H9 (cell line): ENCODE data around the gene ZNRF4. TPM values are rescaled to one million over a fixed set of nuclear protein-coding genes. Genes with fewer than 3 reads are reported as not detected.

Experiments
- DNase-seq: peaks from one replicate; pipeline ENCODE4 v3.0.0-alpha.2; 2017
- H2AFZ ChIP-seq: one replicate; pipeline ENCODE4 v1.6.1; 2013; ENCODE audit warnings: mild to moderate bottlenecking, low read length, control low read depth, moderate library complexity
- H2AK5ac ChIP-seq: 2 replicates; pipeline ENCODE4 v1.6.1; 2013; ENCODE audit warnings: low read length, control low read depth, mixed read lengths; ENCODE audit not compliant: insufficient read length
- H2BK120ac ChIP-seq: one replicate; pipeline ENCODE4 v1.6.1; 2013; ENCODE audit warnings: low read depth, mild to moderate bottlenecking, low read length, control low read depth, inconsistent platforms; ENCODE audit not compliant: poor library complexity, severe bottlenecking
- H2BK12ac ChIP-seq: 2 replicates; pipeline ENCODE4 v1.6.1; 2013; ENCODE audit warnings: low read length, control low read depth, mixed read lengths, low read depth; ENCODE audit not compliant: insufficient read length
- H2BK15ac ChIP-seq: 2 replicates; pipeline ENCODE4 v1.6.1; 2013; ENCODE audit warnings: low read depth, low read length, control low read depth
- H2BK20ac ChIP-seq: one replicate; pipeline ENCODE4 v1.6.1; 2013; ENCODE audit warnings: low read depth, mild to moderate bottlenecking, low read length, control low read depth, inconsistent platforms; ENCODE audit not compliant: poor library complexity, severe bottlenecking
- H2BK5ac ChIP-seq: 2 replicates; pipeline ENCODE4 v1.6.1; 2013; ENCODE audit warnings: low read length, control low read depth, mixed read lengths; ENCODE audit not compliant: insufficient read length
- H3K14ac ChIP-seq: 2 replicates; pipeline ENCODE4 v1.6.1; 2013; ENCODE audit warnings: low read length, control low read depth; ENCODE audit not compliant: insufficient read depth
- H3K18ac ChIP-seq: 2 replicates; pipeline ENCODE4 v1.6.1; 2013; ENCODE audit warnings: low read depth, mild to moderate bottlenecking, mixed read lengths, low read length, control low read depth; ENCODE audit not compliant: insufficient read length
- H3K23ac ChIP-seq: 2 replicates; pipeline ENCODE4 v1.6.1; 2013; ENCODE audit warnings: low read length, control low read depth, mixed read lengths, low read depth; ENCODE audit not compliant: insufficient read length
- H3K23me2 ChIP-seq: 2 replicates; pipeline ENCODE4 v1.6.1; 2013; ENCODE audit warnings: low read depth, mild to moderate bottlenecking, mixed read lengths, low read length, control low read depth; ENCODE audit not compliant: insufficient read length, poor library complexity, severe bottlenecking
- H3K27ac ChIP-seq: 2 replicates; pipeline ENCODE4 v1.5.1; 2013; ENCODE audit warnings: low read length, control low read depth, mixed read lengths, low read depth; ENCODE audit not compliant: insufficient read length
- H3K27me3 ChIP-seq: 2 replicates; pipeline ENCODE4 v1.6.1; 2013; ENCODE audit warnings: low read length, control low read depth, inconsistent platforms; ENCODE audit not compliant: insufficient read depth
- H3K4ac ChIP-seq: 2 replicates; pipeline ENCODE4 v1.6.1; 2013; ENCODE audit warnings: low read depth, mild to moderate bottlenecking, control low read depth, inconsistent platforms, low read length, moderate library complexity
- H3K4me1 ChIP-seq: 2 replicates; pipeline ENCODE4 v1.6.1; 2013; ENCODE audit warnings: low read length, control low read depth, inconsistent platforms; ENCODE audit not compliant: insufficient read depth
- H3K4me2 ChIP-seq: 2 replicates; pipeline ENCODE4 v1.6.1; 2013; ENCODE audit warnings: low read length, control low read depth, mixed read lengths; ENCODE audit not compliant: insufficient read length, insufficient read depth
- H3K56ac ChIP-seq: 2 replicates; pipeline ENCODE4 v1.6.1; 2013; ENCODE audit warnings: low read depth, mild to moderate bottlenecking, mixed read lengths, low read length, control low read depth; ENCODE audit not compliant: insufficient read length
- H3K79me1 ChIP-seq: 2 replicates; pipeline ENCODE4 v1.6.1; 2013; ENCODE audit warnings: low read depth, mild to moderate bottlenecking, moderate library complexity, low read length, control low read depth, inconsistent platforms; ENCODE audit not compliant: insufficient read depth, poor library complexity, severe bottlenecking
- H3K79me2 ChIP-seq: 2 replicates; pipeline ENCODE4 v1.6.1; 2013; ENCODE audit warnings: low read length, control low read depth, inconsistent platforms; ENCODE audit not compliant: insufficient read depth
- H3K9ac ChIP-seq: 2 replicates; pipeline ENCODE4 v1.6.1; 2013; ENCODE audit warnings: low read length, control low read depth, mixed read lengths; ENCODE audit not compliant: insufficient read length; ENCODE audit errors: extremely low read depth
- H3K9me3 ChIP-seq: one replicate; pipeline ENCODE4 v1.6.1; 2013; ENCODE audit warnings: low read depth, low read length, inconsistent platforms; ENCODE audit not compliant: control insufficient read depth
- H3T11ph ChIP-seq: one replicate; pipeline ENCODE4 v1.6.1; 2013; ENCODE audit warnings: mild to moderate bottlenecking, low read length, control low read depth, inconsistent platforms
- H4K20me1 ChIP-seq: one replicate; pipeline ENCODE4 v1.6.1; 2013; ENCODE audit not compliant: control insufficient read depth, insufficient read length, insufficient read depth
- H4K5ac ChIP-seq: 2 replicates; pipeline ENCODE4 v1.6.1; 2013; ENCODE audit warnings: low read depth, mild to moderate bottlenecking, mixed read lengths, low read length, control low read depth; ENCODE audit not compliant: insufficient read length
- H4K8ac ChIP-seq: replicated peaks from 2 replicates; pipeline ENCODE4 v1.6.1; 2013; ENCODE audit warnings: low read length, control low read depth, mixed read lengths, low read depth; ENCODE audit not compliant: insufficient read length
- H4K91ac ChIP-seq: 2 replicates; pipeline ENCODE4 v1.6.1; 2013; ENCODE audit warnings: low read depth, mild to moderate bottlenecking, moderate library complexity, mixed read lengths, low read length, control low read depth; ENCODE audit not compliant: insufficient read length
- H3K27ac Mint-ChIP-seq, 3 experiments: 2 replicates in 2 of 3; 3 replicates in 1 of 3; pipeline ENCODE4 v1.8.0; 2020 to 2021; ENCODE audit warnings: mixed read lengths in 3 of 3, mild to moderate bottlenecking in 1 of 3, moderate library complexity in 1 of 3
- H3K27me3 Mint-ChIP-seq: 2 replicates; pipeline ENCODE4 v1.8.0; 2021; ENCODE audit warnings: low read depth, mild to moderate bottlenecking, moderate library complexity, mixed read lengths
- H3K36me3 Mint-ChIP-seq, 3 experiments: 2 replicates in 2 of 3; 3 replicates in 1 of 3; pipeline ENCODE4 v1.8.0; 2020 to 2021; ENCODE audit warnings: low read depth in 3 of 3, mixed read lengths in 3 of 3; ENCODE audit not compliant: insufficient read depth in 1 of 3
- H3K4me1 Mint-ChIP-seq, 2 experiments: 2 replicates each; pipeline ENCODE4 v1.8.0; 2020; ENCODE audit warnings: mixed read lengths in 2 of 2
- H3K4me3 Mint-ChIP-seq, 2 experiments: 2 replicates in 1 of 2; 3 replicates in 1 of 2; pipeline ENCODE4 v1.8.0; 2020 to 2021; ENCODE audit warnings: mild to moderate bottlenecking in 2 of 2, mixed read lengths in 2 of 2, moderate library complexity in 1 of 2
- H3K9me3 Mint-ChIP-seq, 2 experiments: 2 replicates in 1 of 2; 3 replicates in 1 of 2; pipeline ENCODE4 v1.8.0; 2020; ENCODE audit warnings: mild to moderate bottlenecking in 2 of 2, mixed read lengths in 2 of 2, moderate library complexity in 1 of 2
- WGBS: extraction: QIAGEN DNeasy Blood & Tissue Kit; methylation state at CpG from one replicate; pipeline ENCODE4 v1.1.7; 2013; ENCODE audit warnings: missing lambda C conversion rate, low lambda C conversion rate, mixed read lengths; ENCODE audit not compliant: insufficient read length; ENCODE audit errors: extremely low coverage; 5-methylcytosine and 5-hydroxymethylcytosine counted together
- total RNA-seq: library from RNA; stranded (reverse); gene quantifications from 2 replicates; pipeline ENCODE4 v1.2.1, GENCODE V29; 2021
- TF ChIP-seq, protein P1 (sequence below): fragments of 200-600 bp; sonication (generic); conservative IDR thresholded peaks from 3 replicates; pipeline ENCODE4 v1.8.0; 2021; ENCODE audit warnings: antibody characterized with exemption, mild to moderate bottlenecking

ZNRF4 gene
- total RNA-seq, 1 experiment from 2014 or later = not detected

DNA sequence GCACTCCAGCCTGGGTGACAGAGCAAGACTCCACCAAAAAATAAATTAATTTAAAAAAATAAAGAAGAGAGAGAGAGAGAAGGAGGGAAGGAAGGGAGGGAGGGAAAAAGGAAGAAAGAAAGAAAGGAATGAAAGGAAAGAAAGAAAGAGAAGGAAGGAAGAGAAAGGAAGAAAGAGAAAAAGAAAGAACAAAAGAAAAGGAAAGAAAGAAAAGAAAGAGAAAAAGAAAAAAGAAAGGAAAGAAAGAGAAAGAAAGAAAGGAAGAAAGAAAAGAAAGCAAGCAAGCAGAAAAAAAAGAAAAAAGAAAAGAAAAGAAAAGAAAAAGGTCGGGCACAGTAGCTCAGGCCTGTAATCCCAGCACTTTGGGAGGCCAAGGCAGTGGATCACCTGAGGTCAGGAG lies 14.9 kb upstream of the ZNRF4 start:
- no peak overlapping the region for H4K8ac ChIP-seq
- no peak overlapping the region for H2BK15ac ChIP-seq
- H2AK5ac ChIP-seq = no peak overlapping the region
- H3K4ac ChIP-seq = no peak overlapping the region
- H3K23me2 ChIP-seq = peaks cover 5% of the 10 kb centered on the region
- no CpG with 5 or more reads among the region's 1 CpG for WGBS
- H4K91ac ChIP-seq = no peak overlapping the region
- no peak overlapping the region for H2BK5ac ChIP-seq
- H2BK120ac ChIP-seq = no peak overlapping the region
- no peaks in the 10 kb centered on the region for H3K9me3 ChIP-seq
- H3K14ac ChIP-seq = no peak overlapping the region
- no peak overlapping the region for H3K4me2 ChIP-seq
- H3K56ac ChIP-seq = no peak overlapping the region
- H4K5ac ChIP-seq = no peak overlapping the region
- no peak overlapping the region for H3K18ac ChIP-seq
- H3K4me3 Mint-ChIP-seq = no peak overlapping the region
- H2AFZ ChIP-seq = no peak overlapping the region
- no peaks in the 10 kb centered on the region for H4K20me1 ChIP-seq
- no peak overlapping the region for H2BK12ac ChIP-seq
- peaks cover under 1 to 9% of the 10 kb centered on the region in 2 experiments; a peak in 3 of 4 replicates for H3K4me1 Mint-ChIP-seq
- no peaks in the 10 kb centered on the region for H3K79me1 ChIP-seq
- H3T11ph ChIP-seq = no peak overlapping the region
- TF ChIP-seq, protein P1, sequence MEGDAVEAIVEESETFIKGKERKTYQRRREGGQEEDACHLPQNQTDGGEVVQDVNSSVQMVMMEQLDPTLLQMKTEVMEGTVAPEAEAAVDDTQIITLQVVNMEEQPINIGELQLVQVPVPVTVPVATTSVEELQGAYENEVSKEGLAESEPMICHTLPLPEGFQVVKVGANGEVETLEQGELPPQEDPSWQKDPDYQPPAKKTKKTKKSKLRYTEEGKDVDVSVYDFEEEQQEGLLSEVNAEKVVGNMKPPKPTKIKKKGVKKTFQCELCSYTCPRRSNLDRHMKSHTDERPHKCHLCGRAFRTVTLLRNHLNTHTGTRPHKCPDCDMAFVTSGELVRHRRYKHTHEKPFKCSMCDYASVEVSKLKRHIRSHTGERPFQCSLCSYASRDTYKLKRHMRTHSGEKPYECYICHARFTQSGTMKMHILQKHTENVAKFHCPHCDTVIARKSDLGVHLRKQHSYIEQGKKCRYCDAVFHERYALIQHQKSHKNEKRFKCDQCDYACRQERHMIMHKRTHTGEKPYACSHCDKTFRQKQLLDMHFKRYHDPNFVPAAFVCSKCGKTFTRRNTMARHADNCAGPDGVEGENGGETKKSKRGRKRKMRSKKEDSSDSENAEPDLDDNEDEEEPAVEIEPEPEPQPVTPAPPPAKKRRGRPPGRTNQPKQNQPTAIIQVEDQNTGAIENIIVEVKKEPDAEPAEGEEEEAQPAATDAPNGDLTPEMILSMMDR = no peak
- no peak overlapping the region for H3K27ac Mint-ChIP-seq
- no peak overlapping the region for H2BK20ac ChIP-seq
- no peaks in the 10 kb centered on the region for H3K9me3 Mint-ChIP-seq
- no peaks in the 10 kb centered on the region for H3K4me1 ChIP-seq
- H3K27me3 Mint-ChIP-seq = peaks cover 66% of the 10 kb centered on the region
- H3K79me2 ChIP-seq = no peaks in the 10 kb centered on the region
- no peak overlapping the region for H3K9ac ChIP-seq
- no peak overlapping the region for H3K27ac ChIP-seq
- DNase-seq = no peak
- H3K36me3 Mint-ChIP-seq = no peaks in the 10 kb centered on the region; a peak in 1 of 7 replicates
- H3K27me3 ChIP-seq = no peaks in the 10 kb centered on the region
- no peak overlapping the region for H3K23ac ChIP-seq
